D341Med (cell line): ENCODE results near the gene IQSEC1.
"Not testable (repeated sequence)": the region's sequence is repeated elsewhere in the genome, so short reads cannot be mapped to it uniquely, and the experiment has no call there.

Experiments used
- DNase-seq: peaks from one replicate; pipeline ENCODE4 v3.0.0; 2012; ENCODE audit warnings: low spot score

IQSEC1 gene

GRCh38 chr3:12892840-12893189 is 180.4 kb downstream of the IQSEC1 start:
- no peak for DNase-seq

DNA sequence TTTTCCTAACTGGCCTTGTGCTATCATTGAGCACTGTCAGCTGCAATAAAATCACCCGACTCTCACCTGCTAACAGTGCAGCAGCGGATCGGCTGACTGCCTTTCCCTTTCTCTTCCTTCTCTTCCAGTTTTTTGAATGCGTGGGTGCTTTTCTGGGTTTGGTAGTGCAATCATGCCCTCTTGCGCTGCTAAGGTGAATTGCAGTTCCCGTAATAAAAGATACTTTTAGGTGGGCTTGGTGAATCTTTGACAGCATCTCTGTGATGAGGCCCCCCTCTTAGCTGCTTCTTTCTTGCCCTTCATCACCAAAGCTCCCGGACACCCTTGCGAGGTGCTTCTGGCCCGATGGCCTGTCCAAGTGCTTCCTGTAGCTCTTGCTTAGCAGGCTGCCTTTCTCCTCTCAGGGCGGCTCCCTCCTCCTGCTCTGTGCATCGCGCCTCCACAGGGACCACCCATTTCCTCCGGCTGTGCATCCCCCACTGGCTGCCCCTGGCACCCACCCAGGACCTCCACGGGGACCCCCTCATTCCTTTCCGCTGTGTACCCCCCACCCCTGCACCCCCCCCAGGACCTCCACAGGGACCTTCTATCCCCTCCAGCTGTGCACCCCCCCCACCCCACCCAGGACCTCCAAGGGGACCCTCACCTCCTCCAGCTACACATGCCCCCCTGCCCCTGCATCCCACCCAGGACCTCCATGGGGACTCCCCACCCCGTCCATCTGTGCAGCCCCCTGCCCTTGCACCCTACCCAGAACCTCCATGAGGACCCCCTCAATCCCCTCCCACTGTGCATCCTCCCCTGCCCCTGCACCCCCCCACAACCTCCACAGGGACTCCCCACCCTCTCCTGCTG is 181.0 kb downstream of the IQSEC1 start:
- peak; percentile 73 for DNase-seq

DNA sequence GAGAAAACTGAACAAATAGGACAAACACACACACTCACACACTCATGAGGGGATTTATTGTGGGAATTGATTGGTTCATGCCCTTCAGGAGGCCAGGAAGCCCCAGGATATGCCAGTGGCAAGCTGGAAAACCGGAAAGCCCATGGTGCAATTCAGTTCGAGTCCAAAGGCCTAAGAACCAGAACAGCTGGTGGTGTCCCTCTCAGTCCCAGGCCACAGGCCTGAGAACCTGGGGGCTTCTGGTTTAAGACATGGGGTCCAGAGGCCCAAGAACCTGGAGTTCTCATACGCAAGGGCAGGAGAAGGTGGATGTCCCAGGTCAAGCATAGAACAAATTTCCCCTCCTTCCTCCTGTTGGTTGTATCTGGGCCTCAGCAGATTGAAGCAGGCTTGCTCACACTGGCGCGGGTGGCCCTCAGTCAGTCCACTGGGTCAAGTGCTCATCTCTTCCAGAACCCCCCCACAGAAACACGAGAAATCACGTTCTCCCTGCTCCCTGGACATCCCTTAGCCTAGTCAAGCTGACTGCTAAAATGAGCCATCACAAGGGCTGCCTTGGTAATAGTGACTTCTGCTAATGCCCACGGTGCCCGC is 181.7 kb downstream of the IQSEC1 start:
- no peak for DNase-seq

- DNase-seq, result no peak
Observed at GRCh38 chr3:12890610-12891390, 182.4 kb downstream of the IQSEC1 start.

DNA sequence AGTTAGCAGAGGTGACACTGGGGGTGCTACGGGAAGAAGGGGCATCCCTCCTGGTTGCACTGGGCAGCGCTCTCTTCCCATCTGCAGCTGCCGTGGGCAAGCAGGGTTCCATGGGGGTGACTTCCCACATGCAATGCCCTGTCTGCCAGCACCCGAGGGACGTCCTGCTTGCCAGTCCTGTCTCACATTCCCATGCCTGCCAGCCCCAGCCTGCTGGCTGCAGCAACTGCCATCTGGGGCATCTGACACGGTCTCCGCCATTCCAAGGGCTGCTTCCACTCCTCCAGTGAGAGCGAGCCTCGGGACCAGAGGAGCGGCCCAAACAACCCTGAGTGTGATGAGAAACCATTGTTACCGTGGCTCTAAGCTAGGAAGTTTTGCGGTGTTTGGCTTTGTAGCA is 186.5 kb downstream of the IQSEC1 start:
- no peak for DNase-seq

DNA sequence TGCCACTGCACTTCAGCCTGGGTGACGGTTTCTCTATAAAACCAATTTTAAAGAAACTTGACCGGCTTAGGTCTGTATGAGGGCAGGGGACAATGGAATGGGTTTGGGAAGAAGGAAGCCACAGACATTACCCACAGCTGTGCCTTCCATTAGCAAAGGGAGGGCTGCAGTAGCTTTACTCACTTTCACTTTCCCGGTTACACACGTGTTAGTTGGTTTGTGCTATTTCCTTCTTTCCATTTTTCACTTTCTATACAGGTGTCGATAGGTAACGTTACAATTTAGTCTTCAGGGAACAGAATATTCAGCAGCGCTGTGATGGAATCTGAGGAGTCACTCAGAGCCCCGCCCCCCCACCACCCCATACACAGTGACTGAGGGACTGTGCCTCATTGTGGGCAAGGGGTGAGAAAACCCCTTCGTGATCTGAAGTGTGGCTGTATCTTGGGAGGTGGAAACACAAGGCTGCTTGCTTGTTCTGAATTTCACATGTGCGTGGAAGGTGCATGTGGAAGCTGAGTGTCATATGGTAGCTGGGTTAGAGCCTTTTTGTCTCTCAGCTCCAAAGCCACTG is 187.0 kb downstream of the IQSEC1 start:
- no peak for DNase-seq

- DNase-seq, result no peak
Observed at GRCh38 chr3:12885583-12885930, 187.7 kb downstream of the IQSEC1 start.

GRCh38 chr3:12884790-12885582 is 188.2 kb downstream of the IQSEC1 start:
- no peak for DNase-seq

- no peak for DNase-seq
Observed at GRCh38 chr3:12884186-12884680, 189.0 kb downstream of the IQSEC1 start.

DNA sequence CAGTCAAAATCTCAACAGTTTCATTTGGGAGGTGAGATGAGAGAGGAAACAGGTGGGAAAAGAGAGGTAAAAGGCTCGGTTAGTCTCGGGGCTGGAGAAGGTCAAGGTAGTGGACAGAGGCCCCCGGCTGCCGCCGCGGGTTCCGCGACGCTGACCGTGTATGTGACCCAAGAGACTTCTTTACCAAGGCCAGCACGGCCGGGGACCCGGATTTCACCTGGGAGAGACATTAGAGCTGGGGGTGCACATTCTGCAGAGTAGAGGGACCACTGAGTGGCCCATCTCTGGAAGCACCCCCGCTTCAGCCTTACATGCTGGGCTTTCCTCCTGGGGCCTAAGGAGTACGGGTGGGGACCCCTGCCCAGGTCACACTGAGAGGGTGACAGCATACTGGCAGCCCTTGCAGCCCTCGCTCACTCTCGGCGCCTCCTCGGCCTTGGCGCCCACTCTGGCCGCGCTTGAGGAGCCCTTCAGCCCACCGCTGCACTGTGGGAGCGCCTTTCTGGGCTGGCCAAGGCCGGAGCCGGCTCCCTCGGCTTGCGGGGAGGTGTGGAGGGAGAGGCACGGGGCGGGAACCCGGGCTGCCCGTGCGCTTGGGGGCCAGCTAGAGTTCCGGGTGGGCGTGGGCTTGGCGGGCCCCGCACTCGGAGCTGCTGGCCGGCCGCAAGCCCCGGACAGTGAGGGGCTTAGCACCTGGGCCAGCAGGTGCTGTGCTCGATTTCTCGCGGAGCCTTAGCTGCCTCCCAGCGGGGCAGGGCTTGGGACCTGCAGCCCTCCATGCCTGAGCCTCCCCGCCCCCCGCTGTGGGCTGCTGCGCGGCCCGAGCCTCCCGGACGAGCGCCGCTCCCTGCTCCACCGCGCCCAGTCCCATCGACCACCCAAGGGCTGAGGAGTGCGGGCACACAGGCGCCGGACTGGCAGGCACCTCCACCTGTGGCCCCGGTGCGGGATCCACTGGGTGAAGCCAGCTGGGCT is 190.6 kb downstream of the IQSEC1 start:
- no peak for DNase-seq

DNA sequence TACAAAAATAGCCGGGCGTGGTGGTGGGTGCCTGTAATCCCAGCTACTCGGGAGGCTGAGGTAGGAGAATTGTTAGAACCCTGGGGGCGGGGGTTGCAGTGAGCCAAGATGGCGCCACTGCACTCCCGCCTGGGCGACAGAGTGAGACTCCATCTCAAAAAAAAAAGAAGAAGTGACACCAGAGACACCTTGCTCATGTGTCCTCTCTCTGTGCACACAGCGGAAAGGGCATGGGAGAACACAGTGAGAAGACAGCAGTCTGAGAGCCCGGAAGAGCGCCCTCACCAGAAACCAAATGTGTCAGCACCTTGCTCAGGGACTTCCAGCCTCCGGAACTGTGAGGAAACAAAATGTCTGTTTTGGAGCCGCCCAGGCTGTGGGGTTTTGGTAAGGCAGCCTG is 191.4 kb downstream of the IQSEC1 start:
- DNase-seq, result not testable (repeated sequence)

DNA sequence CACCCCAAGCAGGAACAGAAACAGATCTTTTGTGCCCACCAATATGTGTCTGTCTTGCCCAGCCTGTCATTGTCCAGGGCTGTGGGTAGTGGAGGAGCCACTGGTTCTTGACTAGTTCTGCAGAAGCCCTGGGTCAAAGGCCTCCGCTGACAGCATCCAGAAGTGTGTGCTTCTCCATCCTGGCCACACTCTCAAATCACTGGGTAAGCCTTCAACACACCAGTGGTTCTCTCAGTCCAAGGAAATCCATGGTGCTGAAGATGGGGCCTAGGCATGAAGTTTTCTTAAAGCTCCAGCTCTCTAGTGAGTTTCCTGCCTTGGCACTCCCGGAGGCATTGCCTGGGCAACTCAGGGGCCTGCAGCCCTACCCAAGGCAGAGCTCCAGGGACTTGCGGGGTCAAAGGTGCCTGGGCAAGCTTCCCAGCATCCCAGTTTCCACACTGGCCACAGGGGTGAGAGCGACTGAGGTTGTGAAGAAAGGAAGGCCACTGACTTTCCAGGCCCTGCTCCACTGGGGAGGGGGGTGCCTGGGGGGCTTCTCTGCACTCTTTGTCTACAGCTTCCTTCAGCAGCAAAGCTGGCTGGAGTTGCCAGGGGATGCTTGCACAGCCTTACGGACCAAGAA is 193.9 kb downstream of the IQSEC1 start:
- DNase-seq, result no peak

DNA sequence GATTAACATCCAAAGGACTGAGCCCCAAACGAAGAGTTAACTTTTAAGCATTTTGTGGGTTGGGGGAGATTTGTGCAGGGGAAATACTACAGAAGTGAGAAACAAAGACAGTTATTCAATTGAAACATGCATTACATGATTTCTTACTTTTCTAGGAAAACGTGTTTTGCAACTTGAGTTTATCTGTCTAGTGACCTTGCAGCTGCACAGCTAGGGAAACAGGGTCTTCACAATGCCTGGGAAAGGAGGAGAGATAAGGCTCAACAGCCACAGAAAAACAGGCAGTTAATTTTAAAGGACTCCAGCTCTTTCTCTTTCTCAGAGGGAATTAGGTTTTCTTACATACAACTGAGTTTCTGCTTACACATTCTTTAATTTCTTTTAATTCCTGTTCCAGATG is 194.5 kb downstream of the IQSEC1 start:
- DNase-seq, result not testable (repeated sequence)

DNA sequence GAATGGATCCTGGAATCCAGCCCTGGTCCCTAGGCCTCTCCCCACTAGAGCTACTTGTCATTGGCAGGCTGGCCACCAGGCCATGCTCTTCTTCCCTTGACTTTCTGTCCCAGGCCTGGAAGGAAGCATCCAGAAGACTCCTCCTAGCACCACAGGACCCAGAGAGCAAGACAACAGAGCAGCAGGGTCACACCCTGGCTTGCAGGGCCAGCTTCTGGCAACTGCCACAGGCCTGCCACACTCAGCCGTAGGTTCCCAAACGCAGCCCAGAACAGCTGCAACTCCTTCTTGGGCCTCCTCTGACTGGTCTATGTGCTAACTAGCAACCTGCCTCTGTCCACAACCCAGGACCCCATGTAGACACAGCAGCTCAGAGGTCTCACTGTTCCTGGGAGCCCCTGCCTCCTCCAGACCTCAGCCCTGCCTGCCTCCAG is 195.1 kb downstream of the IQSEC1 start:
- DNase-seq, result no peak

DNA sequence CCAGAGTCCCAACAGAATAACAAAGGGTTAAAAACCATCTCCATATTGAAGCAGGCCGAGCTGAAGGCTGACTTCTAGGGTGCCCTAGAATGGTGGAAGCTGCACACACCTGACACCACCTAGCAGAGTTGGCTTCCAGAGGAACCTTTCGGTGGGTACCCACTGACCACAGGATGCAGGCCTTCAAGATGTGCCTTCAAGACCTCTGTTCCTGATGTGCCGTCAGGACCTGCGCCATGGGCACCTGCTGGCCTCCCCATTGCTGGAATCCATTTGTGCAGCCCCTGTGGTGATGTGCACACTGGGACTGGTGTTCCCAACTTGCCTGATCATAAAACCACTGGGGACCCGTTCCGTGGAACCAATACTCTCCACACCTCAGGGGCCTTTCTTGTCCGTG is 196.2 kb downstream of the IQSEC1 start:
- DNase-seq, result no peak

DNA sequence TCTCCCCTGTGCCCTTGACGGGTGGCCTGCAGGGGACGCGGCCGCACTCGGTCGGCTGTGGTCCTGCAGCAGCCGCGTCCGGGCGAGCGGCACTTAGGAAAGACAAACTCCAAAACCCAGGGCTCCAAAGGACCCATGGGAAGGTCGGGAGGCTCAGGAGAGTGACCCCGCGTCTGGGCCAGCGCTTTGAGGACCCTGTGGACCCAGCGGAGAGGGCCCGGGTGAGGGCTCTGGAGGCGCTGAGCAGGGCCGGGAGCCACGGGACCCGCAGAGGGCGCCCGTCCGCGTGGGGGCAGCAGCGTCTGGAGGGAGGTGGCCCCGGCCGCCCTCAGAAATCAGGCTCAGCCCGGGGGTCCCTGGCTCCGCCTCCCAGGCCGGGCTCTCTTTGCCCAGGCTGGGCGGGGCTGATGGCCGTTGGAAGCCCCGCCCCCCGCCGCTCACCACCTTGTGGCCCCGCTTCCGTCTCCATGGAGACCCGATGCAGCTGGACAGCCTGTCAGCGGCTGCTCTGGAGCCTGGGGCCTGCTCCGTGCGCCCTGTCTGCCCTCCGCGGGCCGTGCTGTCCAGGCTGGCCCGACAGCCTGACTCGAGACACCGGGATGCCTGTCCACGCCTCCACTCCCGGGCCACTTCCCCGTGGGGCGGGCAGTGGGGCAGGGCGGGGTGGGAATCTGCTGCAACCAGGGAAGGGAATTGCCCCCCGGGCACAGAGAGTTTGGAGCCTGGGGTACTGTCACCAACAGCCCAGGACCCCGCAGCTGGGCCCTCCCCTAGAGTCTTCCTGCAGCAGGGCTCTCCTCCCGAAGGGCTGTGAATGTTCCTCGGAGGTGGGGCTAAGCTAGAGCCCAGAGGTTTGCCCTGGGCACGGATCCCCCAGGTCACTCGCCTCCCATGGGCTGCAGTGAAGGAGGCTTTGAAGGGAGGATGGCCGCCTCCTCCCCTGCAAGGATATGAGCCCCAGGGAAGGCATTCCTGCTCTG is 197.1 kb downstream of the IQSEC1 start:
- DNase-seq, result no peak

GRCh38 chr3:12871404-12871983 is 201.7 kb downstream of the IQSEC1 start:
- no peak for DNase-seq

GRCh38 chr3:12870942-12871341 is 202.3 kb downstream of the IQSEC1 start:
- DNase-seq, result no peak
